ENCODE measurements around the gene SHC4. TPM values are rescaled to one million over a fixed set of nuclear protein-coding genes. Genes with fewer than 3 reads are reported as not detected.
A peak's percentile ranks its signal among the peaks of the same experiment; 100 is the strongest.

Gene SHC4
- total and polyA plus RNA-seq, 9 of the 15 experiments (the other 6 are each of a cell fraction or from before 2014, with no cell fraction given): 0.43 to 1.2 (median 0.67) TPM

- TF ChIP-seq ZNF3 (CRISPR knock-in tag; IDR thresholded peaks at IDR 0.05) (no peak), FOXK2 (conservative IDR thresholded peaks at IDR 0.05 in 1 of 2, IDR thresholded peaks at IDR 0.05 in 1 of 2; ENCODE audit: low read depth in 2 of 2) (peak; percentile 70 to 74), ZC3H8 (IDR thresholded peaks at IDR 0.05) (no peak), CUX1 (CRISPR knock-in tag; IDR thresholded peaks at IDR 0.05) (no peak), ADNP (tag; IDR thresholded peaks at IDR 0.05) (no peak), ZNF398 (CRISPR knock-in tag; IDR thresholded peaks at IDR 0.05) (no peak), ETV1 (tag; conservative IDR thresholded peaks at IDR 0.05; ENCODE audit: low read depth) (no peak), HIVEP1 (CRISPR knock-in tag; IDR thresholded peaks at IDR 0.05) (no peak), DDX20 (tag; IDR thresholded peaks at IDR 0.05; ENCODE audit: low read depth) (no peak), ZNF274 (IDR thresholded peaks at IDR 0.05; ENCODE audit: borderline replicate concordance, low read depth, low read length) (no peak), SMARCE1 (IDR thresholded peaks at IDR 0.05) (peak; percentile 58; the same call in 1 of the 2 replicates), TSC22D4 (tag; IDR thresholded peaks at IDR 0.05) (no peak), DEAF1 (CRISPR knock-in tag; IDR thresholded peaks at IDR 0.05) (no peak), ESRRB (CRISPR knock-in tag; IDR thresholded peaks at IDR 0.05; ENCODE audit: borderline replicate concordance) (no peak), CBX3 (IDR thresholded peaks at IDR 0.05; ENCODE audit: borderline replicate concordance in 1 of 2, low read length in 2 of 2) (no peak), THRA (IDR thresholded peaks at IDR 0.05) (no peak), MAFK (IDR thresholded peaks at IDR 0.05; ENCODE audit: low read length) (peak; percentile 82), ZNF133 (CRISPR knock-in tag; IDR thresholded peaks at IDR 0.05) (no peak), ZNF561 (CRISPR knock-in tag; conservative IDR thresholded peaks at IDR 0.05) (no peak), MBD2 (IDR thresholded peaks at IDR 0.05; ENCODE audit: borderline replicate concordance, low read depth) (no peak), STAG1 (CRISPR knock-in tag; IDR thresholded peaks at IDR 0.05; ENCODE audit: borderline replicate concordance) (no peak)
Observed at GRCh38 chr15:48858401-48858800, 105.3 kb downstream of the SHC4 start (continued).

Data from K562 (cell line).